ENCODE measurements around the gene GABARAP.

Gene GABARAP

DNA sequence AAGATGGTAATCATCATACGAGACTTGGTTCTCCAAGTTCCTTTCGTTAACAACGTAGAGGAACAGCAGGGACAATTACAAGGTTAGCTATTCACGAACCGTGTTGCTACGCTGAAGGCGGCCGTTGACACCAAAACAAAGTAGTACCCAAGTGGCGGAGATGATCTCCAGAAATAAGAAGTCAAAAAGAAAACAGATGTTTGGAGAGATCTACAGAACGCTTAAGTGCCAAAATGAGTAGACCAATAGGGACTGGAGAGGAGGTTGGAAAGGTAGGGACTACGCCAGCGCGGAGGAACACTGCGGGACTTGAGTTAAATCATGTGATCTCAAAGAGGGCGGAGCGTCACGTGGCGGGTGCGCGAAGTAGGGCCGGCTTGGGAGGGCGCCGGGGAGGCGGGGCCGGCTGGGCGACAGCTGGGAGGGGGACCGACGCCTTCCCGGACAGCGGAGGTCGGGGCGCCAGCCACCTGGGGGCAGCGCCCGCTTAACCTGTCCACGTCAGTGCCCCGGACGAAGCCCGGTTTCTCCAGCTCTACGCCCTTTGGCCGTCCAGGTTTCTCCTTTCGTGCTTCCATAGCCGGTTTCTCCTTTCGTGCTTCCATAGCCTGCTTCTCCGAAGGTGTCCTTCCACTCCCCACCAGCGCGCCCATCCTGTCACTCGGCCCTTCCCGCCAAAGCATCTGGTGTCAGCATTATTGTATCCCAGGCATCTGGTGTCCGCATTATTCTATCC, 636 bp upstream of the GABARAP start:
- ATAC-seq (replicated peaks; ENCODE audit: extremely low read depth, poor library complexity, severe bottlenecking) (peak; percentile 44), DNase-seq (ENCODE audit: low spot score in 2 of 2) (peak; percentile 92 to 93)
- H3K4me3 Mint-ChIP-seq: peak overlapping the region; percentile 98
- peak overlapping the region; percentile 90 for H3K27ac Mint-ChIP-seq (ENCODE audit: low read depth)
- H3K36me3 Mint-ChIP-seq (ENCODE audit: insufficient read depth): peaks cover 54% of the 10 kb centered on the region
- peaks cover 50% of the 10 kb centered on the region for H3K4me1 Mint-ChIP-seq
- H3K9me3 Mint-ChIP-seq: no peaks in the 10 kb centered on the region
- no peaks in the 10 kb centered on the region for H3K27me3 Mint-ChIP-seq

- H3K27me3 Mint-ChIP-seq: no peaks in the 10 kb centered on the region
- H3K27ac Mint-ChIP-seq (ENCODE audit: low read depth): peak overlapping the region; percentile 90
- ATAC-seq (replicated peaks; ENCODE audit: extremely low read depth, poor library complexity, severe bottlenecking): no peak
- peaks cover 48% of the 10 kb centered on the region for H3K36me3 Mint-ChIP-seq (ENCODE audit: insufficient read depth)
- peak overlapping the region; percentile 98 for H3K4me3 Mint-ChIP-seq
- H3K4me1 Mint-ChIP-seq: peaks cover 55% of the 10 kb centered on the region
- no peak for DNase-seq (ENCODE audit: low spot score in 2 of 2)
- H3K9me3 Mint-ChIP-seq: no peaks in the 10 kb centered on the region
These were observed 1.0 kb downstream of the GABARAP start for GRCh38 chr17:7241090-7241733.

DNA sequence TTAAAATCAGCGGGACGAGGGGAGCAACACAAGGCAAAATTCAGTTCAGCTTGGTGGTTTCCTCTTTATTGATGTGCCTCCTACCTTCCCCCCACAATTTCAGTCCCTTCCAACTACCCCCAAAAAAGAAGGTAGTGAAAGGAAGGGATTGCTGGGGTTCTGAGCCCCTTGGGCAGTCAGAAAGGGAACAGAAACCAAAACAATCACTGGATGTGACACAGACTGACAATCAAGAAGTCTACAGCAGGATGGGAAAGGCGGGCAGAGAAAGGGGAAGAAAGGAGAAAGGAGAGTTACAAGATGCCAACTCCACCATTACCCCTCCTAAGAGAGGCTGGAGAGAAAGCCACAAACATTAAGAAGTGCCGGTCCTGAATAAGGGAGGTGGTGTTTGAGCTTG, 1.9 kb downstream of the GABARAP start:
- peak overlapping the region; percentile 98 for H3K4me3 Mint-ChIP-seq
- peaks cover 43% of the 10 kb centered on the region for H3K36me3 Mint-ChIP-seq (ENCODE audit: insufficient read depth)
- H3K27me3 Mint-ChIP-seq: no peaks in the 10 kb centered on the region
- no peak for ATAC-seq (replicated peaks; ENCODE audit: extremely low read depth, poor library complexity, severe bottlenecking)
- H3K9me3 Mint-ChIP-seq: no peaks in the 10 kb centered on the region
- H3K4me1 Mint-ChIP-seq: peaks cover 58% of the 10 kb centered on the region
- DNase-seq (ENCODE audit: low spot score in 2 of 2): no peak
- H3K27ac Mint-ChIP-seq (ENCODE audit: low read depth): peak overlapping the region; percentile 92

DNA sequence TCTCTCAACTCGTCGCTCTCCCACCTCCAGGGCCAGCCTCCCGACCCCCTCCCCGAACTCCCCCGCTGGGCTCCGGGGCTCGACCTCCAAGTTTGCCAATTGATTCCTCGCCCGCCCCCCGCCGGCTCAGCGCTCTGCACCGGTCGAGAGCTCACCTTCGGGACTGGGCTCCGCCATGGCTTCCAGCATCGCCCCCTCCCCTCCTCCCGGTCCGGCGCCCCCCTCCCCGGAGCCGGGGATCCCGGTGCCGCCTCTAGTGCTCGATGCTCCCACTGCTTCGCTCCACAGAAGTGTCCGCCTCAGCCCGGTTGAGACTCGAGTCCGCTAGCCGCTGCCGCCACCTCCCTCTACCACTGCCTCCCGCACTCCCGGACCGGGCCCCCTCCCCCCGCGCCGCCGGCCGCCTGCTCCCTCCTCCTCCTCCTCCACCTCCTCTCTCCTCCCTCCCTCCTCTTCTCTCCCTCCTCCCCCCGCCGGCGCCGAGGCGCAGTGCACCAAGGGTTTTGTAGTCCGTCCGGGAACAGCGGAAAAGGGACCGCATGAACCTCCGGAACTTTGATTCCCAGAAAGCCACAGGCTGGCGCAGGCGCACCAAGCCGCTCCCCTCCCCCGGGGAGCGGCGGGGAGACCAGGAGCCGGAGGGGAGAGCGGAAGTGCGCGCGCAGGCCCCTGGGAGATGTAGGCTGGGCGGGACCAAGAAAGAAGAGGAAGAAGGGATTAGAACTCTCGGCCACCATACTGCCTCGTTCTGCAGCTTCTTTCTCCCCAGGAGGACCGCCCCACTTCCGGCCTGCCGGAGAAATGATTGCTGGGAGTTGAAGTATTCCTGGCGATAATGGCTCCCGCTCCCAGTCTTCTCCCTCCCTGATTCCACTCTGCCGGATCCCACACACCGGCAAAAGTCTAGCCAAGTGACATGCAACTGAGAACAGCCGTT, 2.9 kb downstream of the GABARAP start, which contains the start of gene PHF23:
Gene PHF23 (minus strand): TSS at position 367 of the 937 bp plus-strand sequence. CDS start 178 bp downstream, at position 189.
- Mint-ChIP-seq H3K36me3 (ENCODE audit: insufficient read depth) (peaks cover 46% of the 10 kb centered on the region), H3K27ac (ENCODE audit: low read depth) (peak within 1 kb of the TSS; percentile 92), H3K27me3 (no peaks in the 10 kb centered on the region), H3K4me3 (peak within 1 kb of the TSS; percentile 98), H3K9me3 (no peaks in the 10 kb centered on the region), H3K4me1 (peaks cover 67% of the 10 kb centered on the region)
- DNase-seq (ENCODE audit: low spot score in 2 of 2) (peak; percentile 84 to 89), ATAC-seq (replicated peaks; ENCODE audit: extremely low read depth, poor library complexity, severe bottlenecking) (peak; percentile 67)

GRCh38 chr17:7238420-7239090, 3.7 kb downstream of the GABARAP start:
- Mint-ChIP-seq H3K4me3 (peak overlapping the region; percentile 98), H3K27ac (ENCODE audit: low read depth) (peak overlapping the region; percentile 92), H3K27me3 (no peaks in the 10 kb centered on the region), H3K9me3 (no peaks in the 10 kb centered on the region), H3K36me3 (ENCODE audit: insufficient read depth) (peaks cover 48% of the 10 kb centered on the region), H3K4me1 (peaks cover 75% of the 10 kb centered on the region)
- DNase-seq (ENCODE audit: low spot score in 2 of 2) (no peak), ATAC-seq (replicated peaks; ENCODE audit: extremely low read depth, poor library complexity, severe bottlenecking) (no peak)

DNA sequence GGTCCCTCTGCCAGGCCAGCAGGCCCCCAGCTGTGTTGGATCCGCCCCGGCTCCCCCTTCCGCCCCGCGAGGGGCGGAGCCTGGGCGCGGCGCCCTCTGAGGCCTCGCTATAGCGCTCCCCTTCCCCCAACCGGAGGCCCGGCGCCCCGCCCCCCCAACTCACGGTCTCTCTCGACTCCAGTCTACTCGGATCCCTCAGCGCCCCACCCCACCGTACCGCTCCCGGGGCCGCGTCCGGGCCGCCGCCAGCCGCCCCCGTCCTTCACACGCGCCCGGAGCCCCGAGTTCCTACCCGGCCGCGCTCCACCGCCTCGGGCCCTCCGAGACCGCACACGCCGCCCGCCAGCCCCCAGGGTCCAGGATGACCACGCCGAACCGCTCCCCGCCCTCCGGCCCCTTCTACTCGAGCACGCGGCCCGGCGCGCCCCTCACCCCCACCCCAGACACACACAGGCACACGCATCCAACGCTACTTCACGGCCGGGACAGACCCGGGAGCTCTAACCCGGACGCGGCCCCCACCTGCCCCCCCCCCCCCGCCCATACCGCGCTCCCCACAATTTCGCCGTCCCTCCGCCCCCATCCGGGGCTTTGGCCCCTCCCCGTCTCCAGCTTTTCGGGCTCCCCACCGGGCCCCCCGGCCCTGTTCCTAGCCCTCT, 4.4 kb downstream of the GABARAP start:
- H3K27me3 Mint-ChIP-seq: no peaks in the 10 kb centered on the region
- no peaks in the 10 kb centered on the region for H3K9me3 Mint-ChIP-seq
- H3K36me3 Mint-ChIP-seq (ENCODE audit: insufficient read depth): peaks cover 45% of the 10 kb centered on the region
- H3K4me3 Mint-ChIP-seq: peak overlapping the region; percentile 98
- DNase-seq (ENCODE audit: low spot score in 2 of 2) (peak; percentile 47 to 57), ATAC-seq (replicated peaks; ENCODE audit: extremely low read depth, poor library complexity, severe bottlenecking) (peak; percentile 4)
- H3K27ac Mint-ChIP-seq (ENCODE audit: low read depth): peak overlapping the region; percentile 92
- peaks cover 76% of the 10 kb centered on the region for H3K4me1 Mint-ChIP-seq

DNA sequence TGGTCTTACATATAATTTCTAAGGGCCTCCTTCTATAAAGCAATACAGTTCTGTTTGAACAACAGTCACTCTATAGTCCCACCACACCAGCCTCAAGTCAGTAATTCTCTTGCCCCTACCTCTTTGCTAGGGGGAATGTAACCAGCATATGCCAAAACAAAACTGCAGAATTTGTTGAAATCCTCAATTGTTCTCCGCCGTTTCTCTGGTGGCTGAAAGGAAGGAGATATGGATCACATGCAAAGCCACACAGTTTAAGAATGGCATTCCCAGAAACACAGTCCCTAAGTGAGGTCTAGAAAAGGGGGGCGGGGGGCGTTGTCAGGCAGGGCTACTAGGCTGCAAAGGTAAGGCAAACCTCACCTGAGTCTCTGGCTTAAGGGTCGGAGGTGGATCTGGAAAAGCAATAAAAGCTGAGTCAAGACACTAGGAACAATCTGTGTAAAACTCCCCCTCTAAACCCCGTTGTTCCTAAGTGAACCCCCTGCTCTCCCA, 4.9 kb downstream of the GABARAP start:
- H3K27ac Mint-ChIP-seq (ENCODE audit: low read depth): peak overlapping the region; percentile 92
- H3K4me3 Mint-ChIP-seq: peak overlapping the region; percentile 98
- H3K27me3 Mint-ChIP-seq: no peaks in the 10 kb centered on the region
- no peaks in the 10 kb centered on the region for H3K9me3 Mint-ChIP-seq
- H3K4me1 Mint-ChIP-seq: peaks cover 75% of the 10 kb centered on the region
- no peak for DNase-seq (ENCODE audit: low spot score in 2 of 2)
- H3K36me3 Mint-ChIP-seq (ENCODE audit: insufficient read depth): peaks cover 41% of the 10 kb centered on the region
- no peak for ATAC-seq (replicated peaks; ENCODE audit: extremely low read depth, poor library complexity, severe bottlenecking)

GRCh38 chr17:7236808-7237207, 5.4 kb downstream of the GABARAP start:
- H3K9me3 Mint-ChIP-seq: no peaks in the 10 kb centered on the region
- peaks cover 75% of the 10 kb centered on the region for H3K4me1 Mint-ChIP-seq
- no peak for DNase-seq (ENCODE audit: low spot score in 2 of 2)
- ATAC-seq (replicated peaks; ENCODE audit: extremely low read depth, poor library complexity, severe bottlenecking): no peak
- H3K27ac Mint-ChIP-seq (ENCODE audit: low read depth): no peak overlapping the region
- peak overlapping the region; percentile 98 for H3K4me3 Mint-ChIP-seq
- H3K27me3 Mint-ChIP-seq: no peaks in the 10 kb centered on the region
- peaks cover 36% of the 10 kb centered on the region for H3K36me3 Mint-ChIP-seq (ENCODE audit: insufficient read depth)

DNA sequence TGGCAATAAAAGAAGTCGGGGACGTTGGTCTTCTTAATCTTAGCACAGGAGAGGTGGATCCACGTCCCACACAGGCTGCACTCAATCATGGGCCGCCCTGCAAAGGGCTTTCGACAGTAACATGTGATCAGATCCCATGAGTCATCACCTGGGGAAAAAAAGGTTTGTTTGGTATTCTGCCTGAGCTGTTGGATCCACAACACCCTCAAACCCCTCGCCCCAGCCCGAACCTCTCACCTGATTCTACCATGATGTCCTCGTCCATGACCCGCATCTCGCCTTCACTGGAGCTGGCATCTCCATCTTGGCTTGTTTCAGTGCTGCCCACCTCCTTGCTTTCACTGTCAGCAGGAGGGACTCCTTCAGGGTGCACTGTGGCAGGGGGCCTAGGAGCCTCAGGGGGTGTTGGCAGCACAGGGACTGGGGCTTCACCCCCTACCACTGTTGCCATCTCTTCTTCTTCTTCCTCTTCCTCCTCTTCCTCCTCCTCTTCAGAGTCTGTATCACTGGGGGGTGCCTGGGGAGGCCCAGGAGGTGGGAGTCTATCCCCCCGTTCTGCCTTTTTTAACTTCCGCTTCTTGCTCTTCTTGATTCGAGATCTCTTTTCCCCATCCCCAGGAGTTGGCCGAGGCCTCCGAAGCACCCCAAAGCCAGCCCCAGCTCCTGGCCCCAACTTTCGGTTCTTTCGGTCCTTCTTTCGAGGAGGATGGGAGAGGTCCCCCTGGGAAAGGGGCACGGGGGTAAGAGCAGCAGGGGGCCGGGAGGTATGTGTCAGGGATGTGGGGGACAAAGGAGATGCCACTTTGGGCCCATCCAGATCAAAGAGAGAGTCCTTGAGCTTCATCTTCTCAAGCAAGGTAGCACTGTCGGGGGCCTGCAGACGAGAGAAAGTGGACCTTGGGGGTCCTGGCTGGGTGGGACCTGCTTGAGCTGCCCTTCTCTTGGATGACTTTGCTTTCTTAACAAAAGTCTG, 6.3 kb downstream of the GABARAP start:
- Mint-ChIP-seq H3K9me3 (no peaks in the 10 kb centered on the region), H3K4me1 (peaks cover 70% of the 10 kb centered on the region), H3K4me3 (peak overlapping the region; percentile 42), H3K27ac (ENCODE audit: low read depth) (no peak overlapping the region), H3K27me3 (no peaks in the 10 kb centered on the region), H3K36me3 (ENCODE audit: insufficient read depth) (peaks cover 34% of the 10 kb centered on the region)
- ATAC-seq (replicated peaks; ENCODE audit: extremely low read depth, poor library complexity, severe bottlenecking) (no peak), DNase-seq (ENCODE audit: low spot score in 2 of 2) (no peak)

GRCh38 chr17:7234083-7234951, 7.9 kb downstream of the GABARAP start, which contains the start of gene DVL2:
Gene DVL2, minus strand, starts transcription at chr17:7234517. Its CDS starts 255 bp downstream, at chr17:7234262.
- H3K27me3 Mint-ChIP-seq: no peaks in the 10 kb centered on the region
- H3K36me3 Mint-ChIP-seq (ENCODE audit: insufficient read depth): peaks cover 28% of the 10 kb centered on the region
- peak within 1 kb of the TSS; percentile 89 for H3K27ac Mint-ChIP-seq (ENCODE audit: low read depth)

More at GRCh38 chr17:7234083-7234951, 7.9 kb downstream of the GABARAP start, which contains the start of gene DVL2:
- ATAC-seq (replicated peaks; ENCODE audit: extremely low read depth, poor library complexity, severe bottlenecking) (peak; percentile 63), DNase-seq (ENCODE audit: low spot score in 2 of 2) (peak; percentile 88 to 89)
- peaks cover 59% of the 10 kb centered on the region for H3K4me1 Mint-ChIP-seq
- peak within 1 kb of the TSS; percentile 88 for H3K4me3 Mint-ChIP-seq
- H3K9me3 Mint-ChIP-seq: no peaks in the 10 kb centered on the region
